Omental fat pad (tissue), 4 donors: ENCODE measurements around the gene C16orf54. TPM values are rescaled to one million over a fixed set of nuclear protein-coding genes. Genes with fewer than 3 reads are reported as not detected.
"Not testable (repeated sequence)": the region's sequence is repeated elsewhere in the genome, so short reads cannot be mapped to it uniquely, and the experiment has no call there.

Experiments
- ATAC-seq: fragments of 150-250 bp; one replicate; pipeline ENCODE4 v1.9.1; 2016; ENCODE audit warnings: mild to moderate bottlenecking, moderate library complexity; ENCODE audit not compliant: low FRiP score
- DNase-seq: peaks from one replicate; pipeline ENCODE4 v3.0.0-alpha.2; 2019; ENCODE audit warnings: low spot score
- CTCF ChIP-seq, 3 donors: fragments of 450-650 bp; IDR thresholded peaks; one replicate each; pipeline ENCODE4 v1.5.1; 2016 to 2017; ENCODE audit warnings: antibody characterized with exemption in 3 of 3, mild to moderate bottlenecking in 3 of 3, moderate library complexity in 2 of 3
- total RNA-seq, 4 donors: library from RNA; depleted of rRNA; stranded (reverse); fragments of >200 nt; gene quantifications; one replicate each; pipeline ENCODE4 v1.1.0, GENCODE V29; 2016

The C16orf54 gene
- 10 to 100 TPM in 1 of 4 donors, 1 to 10 TPM in 3; 1.6 to 14.2 (median 4.8) TPM for total RNA-seq

- TF ChIP-seq CTCF (IDR thresholded peaks at IDR 0.05), result no peak
- DNase-seq (no peak), ATAC-seq (peak; percentile 25)
Observed at GRCh38 chr16:29745853-29746345, at the start of gene C16orf54. TSS of gene C16orf54 (minus strand) at chr16:29745990. CDS start at chr16:29744951, 1,039 bp downstream.

GRCh38 chr16:29794231-29794710, 48.5 kb upstream of the C16orf54 start:
- TF ChIP-seq CTCF (IDR thresholded peaks at IDR 0.05), result no peak
- no peak for ATAC-seq

GRCh38 chr16:29793153-29793552, 47.4 kb upstream of the C16orf54 start:
- not testable (repeated sequence) for DNase-seq, ATAC-seq

More at GRCh38 chr16:29794231-29794710, 48.5 kb upstream of the C16orf54 start:
- DNase-seq, result no peak

- DNase-seq (no peak), ATAC-seq (no peak)
- no peak for TF ChIP-seq CTCF (IDR thresholded peaks at IDR 0.05)
Observed at GRCh38 chr16:29791845-29792807, 46.3 kb upstream of the C16orf54 start.

GRCh38 chr16:29790949-29791844, 45.4 kb upstream of the C16orf54 start:
- DNase-seq (no peak), ATAC-seq (peak; percentile 17)
- TF ChIP-seq CTCF (IDR thresholded peaks at IDR 0.05), result no peak

GRCh38 chr16:29790183-29790948, 44.6 kb upstream of the C16orf54 start, which contains the start of gene KIF22:
TSS of gene KIF22 (plus strand) at chr16:29790751. CDS start at chr16:29790760, 9 bp downstream.
- peak in 2 of 3 donors; percentile 21 to 44 for TF ChIP-seq CTCF (IDR thresholded peaks at IDR 0.05)
- DNase-seq (peak; percentile 96), ATAC-seq (peak; percentile 99)
